Measurements from ENCODE around the gene SELENOM. TPM values are rescaled to one million over a fixed set of nuclear protein-coding genes. Genes with fewer than 3 reads are reported as not detected.

Gene SELENOM
- polyA plus RNA-seq, 1 donor (not counting 4 experiments of a cell fraction or from before 2014, with no cell fraction given), result 9.1 TPM

DNA sequence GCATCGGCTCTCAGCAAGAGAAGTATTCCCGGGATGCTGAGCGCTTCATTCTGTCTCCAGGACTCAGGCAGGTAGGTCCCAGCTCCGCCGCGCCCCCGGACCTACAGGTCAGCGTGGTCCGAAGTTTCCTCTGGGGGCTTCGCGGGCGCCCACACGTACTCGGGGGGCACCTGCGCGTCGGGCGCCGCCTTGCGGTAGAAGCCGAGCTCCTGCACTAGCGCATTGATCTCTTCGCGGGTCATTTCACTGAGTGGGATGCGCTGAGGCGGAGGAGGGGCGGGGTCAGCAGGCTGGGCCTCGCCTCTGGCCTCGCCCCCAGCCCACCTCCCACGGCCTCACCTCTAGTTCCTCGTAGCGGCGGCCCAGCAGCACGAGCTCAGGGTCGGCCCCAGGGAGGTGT lies 2.5 kb downstream of the SELENOM start:
- H3K27ac ChIP-seq (ENCODE audit: control insufficient read depth, insufficient read depth, low read length), result no peak overlapping the region
- no peak overlapping the region for H2AFZ ChIP-seq (ENCODE audit: control insufficient read depth, low read length)
- TF ChIP-seq, protein P1, sequence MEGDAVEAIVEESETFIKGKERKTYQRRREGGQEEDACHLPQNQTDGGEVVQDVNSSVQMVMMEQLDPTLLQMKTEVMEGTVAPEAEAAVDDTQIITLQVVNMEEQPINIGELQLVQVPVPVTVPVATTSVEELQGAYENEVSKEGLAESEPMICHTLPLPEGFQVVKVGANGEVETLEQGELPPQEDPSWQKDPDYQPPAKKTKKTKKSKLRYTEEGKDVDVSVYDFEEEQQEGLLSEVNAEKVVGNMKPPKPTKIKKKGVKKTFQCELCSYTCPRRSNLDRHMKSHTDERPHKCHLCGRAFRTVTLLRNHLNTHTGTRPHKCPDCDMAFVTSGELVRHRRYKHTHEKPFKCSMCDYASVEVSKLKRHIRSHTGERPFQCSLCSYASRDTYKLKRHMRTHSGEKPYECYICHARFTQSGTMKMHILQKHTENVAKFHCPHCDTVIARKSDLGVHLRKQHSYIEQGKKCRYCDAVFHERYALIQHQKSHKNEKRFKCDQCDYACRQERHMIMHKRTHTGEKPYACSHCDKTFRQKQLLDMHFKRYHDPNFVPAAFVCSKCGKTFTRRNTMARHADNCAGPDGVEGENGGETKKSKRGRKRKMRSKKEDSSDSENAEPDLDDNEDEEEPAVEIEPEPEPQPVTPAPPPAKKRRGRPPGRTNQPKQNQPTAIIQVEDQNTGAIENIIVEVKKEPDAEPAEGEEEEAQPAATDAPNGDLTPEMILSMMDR (optimal IDR thresholded peaks at IDR 0.05 in 1 of 3, IDR thresholded peaks at IDR 0.05 in 1 of 3, conservative IDR thresholded peaks at IDR 0.05 in 1 of 3; ENCODE audit: extremely low read depth in 1 of 3, insufficient read depth in 2 of 3, low read length in 3 of 3), result peak in 2 of 3 experiments; percentile 12 to 15
- TF ChIP-seq EZH2 (IDR thresholded peaks at IDR 0.05; ENCODE audit: low read length), result no peak
- peaks cover 10% of the 10 kb centered on the region for H3K4me1 ChIP-seq (ENCODE audit: control insufficient read depth, extremely low read depth, insufficient read depth, low read length)
- no peaks in the 10 kb centered on the region for H3K9me1 ChIP-seq (ENCODE audit: control insufficient read depth, extremely low read depth, insufficient read depth, low read length)
- dilution Hi-C loops (cut with MboI; ENCODE audit: extremely low pct_ligation_motif_present, low sequenced_read_pairs), result no loop called here
- peaks cover 23 to 34% of the 10 kb centered on the region in 2 experiments for H3K36me3 ChIP-seq (ENCODE audit: control insufficient read depth in 2 of 2, extremely low read depth in 1 of 2, insufficient read depth in 2 of 2, low read length in 2 of 2)
- H3K4me3 ChIP-seq (ENCODE audit: control insufficient read depth in 2 of 3, extremely low read depth in 1 of 3, insufficient read depth in 2 of 3, low read depth in 1 of 3, low read length in 3 of 3), result no peak overlapping the region
- H3K79me2 ChIP-seq (ENCODE audit: control insufficient read depth, insufficient read depth, low read length), result no peaks in the 10 kb centered on the region
- H3K4me2 ChIP-seq (ENCODE audit: control insufficient read depth, extremely low read depth, insufficient read depth, low read depth, low read length), result no peak overlapping the region
- DNase-seq (ENCODE audit: low read depth, low spot score), result no peak
- H4K20me1 ChIP-seq (ENCODE audit: control insufficient read depth, extremely low read depth, insufficient read depth, low read length), result peaks cover 16% of the 10 kb centered on the region
- H3K9me3 ChIP-seq (ENCODE audit: control insufficient read depth, low read depth, low read length), result no peaks in the 10 kb centered on the region
- H3K9ac ChIP-seq (ENCODE audit: control insufficient read depth, extremely low read depth, insufficient read depth, low read length), result no peak overlapping the region
- H3K27me3 ChIP-seq (ENCODE audit: control insufficient read depth, extremely low read depth, insufficient read depth, low read length), result no peaks in the 10 kb centered on the region
- no peak for FAIRE-seq

DNA sequence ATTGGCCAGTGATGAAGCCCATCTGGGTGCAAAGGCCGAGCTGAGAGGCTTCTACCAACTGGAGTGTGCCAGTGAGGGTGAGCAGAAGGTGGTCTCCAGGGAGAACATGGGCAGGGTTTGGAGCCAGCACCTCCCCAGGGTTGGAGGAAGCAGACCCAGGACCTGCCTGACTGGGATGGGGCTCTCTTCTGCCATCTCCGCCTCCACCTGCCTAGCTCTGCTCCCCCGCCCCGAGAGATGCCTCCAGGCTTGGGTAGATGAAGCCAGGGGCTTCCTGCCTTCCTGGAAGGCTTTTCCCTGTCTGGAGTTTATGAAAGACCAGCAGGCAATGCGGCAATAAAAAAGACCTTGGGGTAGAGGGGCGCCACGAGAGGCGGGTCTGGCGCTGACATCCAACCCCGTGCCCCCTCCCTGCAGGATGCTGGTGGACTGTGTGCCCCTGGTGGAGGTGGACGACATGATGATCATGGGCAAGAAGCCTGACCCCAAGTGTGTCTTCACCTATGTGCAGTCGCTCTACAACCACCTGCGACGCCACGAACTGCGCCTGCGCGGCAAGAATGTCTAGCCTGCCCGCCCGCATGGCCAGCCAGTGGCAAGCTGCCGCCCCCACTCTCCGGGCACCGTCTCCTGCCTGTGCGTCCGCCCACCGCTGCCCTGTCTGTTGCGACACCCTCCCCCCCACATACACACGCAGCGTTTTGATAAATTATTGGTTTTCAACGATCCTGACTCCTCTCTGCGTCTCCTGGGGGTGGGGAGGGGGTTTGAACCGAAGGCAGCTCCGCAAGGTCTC lies 3.3 kb downstream of the SELENOM start:
- TF ChIP-seq, protein P1 (optimal IDR thresholded peaks at IDR 0.05 in 1 of 3, IDR thresholded peaks at IDR 0.05 in 1 of 3, conservative IDR thresholded peaks at IDR 0.05 in 1 of 3; ENCODE audit: extremely low read depth in 1 of 3, insufficient read depth in 2 of 3, low read length in 3 of 3), result no peak
- TF ChIP-seq EZH2 (IDR thresholded peaks at IDR 0.05; ENCODE audit: low read length), result no peak
- DNase-seq (ENCODE audit: low read depth, low spot score) (no peak), FAIRE-seq (no peak)
- dilution Hi-C loops (cut with MboI; ENCODE audit: extremely low pct_ligation_motif_present, low sequenced_read_pairs), result no loop called here
- Histone ChIP-seq H3K9ac (ENCODE audit: control insufficient read depth, extremely low read depth, insufficient read depth, low read length) (no peak overlapping the region), H3K27ac (ENCODE audit: control insufficient read depth, insufficient read depth, low read length) (no peak overlapping the region), H3K79me2 (ENCODE audit: control insufficient read depth, insufficient read depth, low read length) (no peaks in the 10 kb centered on the region), H3K36me3 (ENCODE audit: control insufficient read depth in 2 of 2, extremely low read depth in 1 of 2, insufficient read depth in 2 of 2, low read length in 2 of 2) (peaks cover 30 to 42% of the 10 kb centered on the region in 2 experiments), H3K9me1 (ENCODE audit: control insufficient read depth, extremely low read depth, insufficient read depth, low read length) (no peaks in the 10 kb centered on the region), H3K9me3 (ENCODE audit: control insufficient read depth, low read depth, low read length) (no peaks in the 10 kb centered on the region), H2AFZ (ENCODE audit: control insufficient read depth, low read length) (no peak overlapping the region), H3K4me2 (ENCODE audit: control insufficient read depth, extremely low read depth, insufficient read depth, low read depth, low read length) (no peak overlapping the region), H3K27me3 (ENCODE audit: control insufficient read depth, extremely low read depth, insufficient read depth, low read length) (no peaks in the 10 kb centered on the region), H3K4me1 (ENCODE audit: control insufficient read depth, extremely low read depth, insufficient read depth, low read length) (peaks cover 10% of the 10 kb centered on the region), H3K4me3 (ENCODE audit: control insufficient read depth in 2 of 3, extremely low read depth in 1 of 3, insufficient read depth in 2 of 3, low read depth in 1 of 3, low read length in 3 of 3) (no peak overlapping the region), H4K20me1 (ENCODE audit: control insufficient read depth, extremely low read depth, insufficient read depth, low read length) (peaks cover 16% of the 10 kb centered on the region)

All from keratinocyte (primary cell).